OCI-LY7 (cell line): ENCODE measurements around the gene EVX2. TPM values are rescaled to one million over a fixed set of nuclear protein-coding genes. Genes with fewer than 3 reads are reported as not detected.

ENCODE experiments used
- BruUV-seq: library from RNA; stranded (reverse); fragments of 400-500 nt; replicated peaks from 2 replicates; lab custom pipeline; 2021; lab: Mats Ljungman, UMichigan
- CTCF ChIA-PET: fragments of 300-600 bp; sonication (Branson Sonifier 250); formaldehyde crosslinking; loops from one replicate; lab custom pipeline; 2022; ENCODE audit warnings: antibody characterized with exemption; ENCODE audit not compliant: unreplicated experiment; lab: Charles Lee
- POLR2A ChIA-PET: fragments of 300-600 bp; sonication (Branson Sonifier 250); formaldehyde crosslinking; loops from one replicate; lab custom pipeline; 2022; ENCODE audit warnings: antibody characterized with exemption; lab: Charles Lee
- DNase-seq: peaks from one replicate; pipeline ENCODE4 v3.0.0-alpha.2; 2015; ENCODE audit warnings: low spot score
- H2AFZ ChIP-seq: fragments of 200-600 bp; sonication (generic), shearing (Covaris generic); 2 replicates; pipeline ENCODE4 v1.6.1; 2014; ENCODE audit warnings: mild to moderate bottlenecking, antibody characterized with exemption, low read length, moderate library complexity
- H3K27ac ChIP-seq: fragments of 200-600 bp; sonication (generic); 2 replicates; pipeline ENCODE4 v1.5.1; 2014; ENCODE audit warnings: mixed run types, low read depth, mild to moderate bottlenecking, moderate library complexity, low read length, inconsistent platforms; ENCODE audit not compliant: poor library complexity, severe bottlenecking
- H3K36me3 ChIP-seq: fragments of 200-600 bp; sonication (generic); 2 replicates; pipeline ENCODE4 v1.6.1; 2014; ENCODE audit warnings: mild to moderate bottlenecking, antibody characterized with exemption, low read length, moderate library complexity, mixed read lengths; ENCODE audit not compliant: insufficient read depth
- H3K4me1 ChIP-seq: fragments of 200-600 bp; sonication (generic); 2 replicates; pipeline ENCODE4 v1.5.1; 2014; ENCODE audit warnings: mild to moderate bottlenecking, low read length; ENCODE audit not compliant: insufficient read depth, poor library complexity, severe bottlenecking
- H3K4me2 ChIP-seq: fragments of 200-600 bp; sonication (generic); 2 replicates; pipeline ENCODE4 v1.6.1; 2014; ENCODE audit warnings: mild to moderate bottlenecking, low read length
- H3K4me3 ChIP-seq: fragments of 200-600 bp; sonication (generic); 2 replicates; pipeline ENCODE4 v1.5.1; 2014; ENCODE audit warnings: mild to moderate bottlenecking, low read depth, low read length; ENCODE audit not compliant: poor library complexity, severe bottlenecking
- H3K79me2 ChIP-seq: fragments of 200-600 bp; sonication (generic); 2 replicates; pipeline ENCODE4 v1.6.1; 2016; ENCODE audit warnings: low read depth, mild to moderate bottlenecking, low read length, moderate library complexity, mixed read lengths; ENCODE audit not compliant: insufficient read depth
- H3K9me2 ChIP-seq: fragments of 200-600 bp; sonication (generic); 2 replicates; pipeline ENCODE4 v1.6.1; 2016; ENCODE audit warnings: mild to moderate bottlenecking, low read length, mixed read lengths; ENCODE audit not compliant: insufficient read depth
- H3K9me3 ChIP-seq: fragments of 200-600 bp; sonication (generic); 2 replicates; pipeline ENCODE4 v1.6.1; 2014; ENCODE audit warnings: mild to moderate bottlenecking, mixed run types, low read length, mixed read lengths
- H4K20me1 ChIP-seq: fragments of 200-600 bp; sonication (generic); 2 replicates; pipeline ENCODE4 v1.6.1; 2014; ENCODE audit warnings: mild to moderate bottlenecking, antibody characterized with exemption, low read length, moderate library complexity, mixed read lengths; ENCODE audit not compliant: insufficient read depth
- EZH2phosphoT487 ChIP-seq: fragments of 200-600 bp; sonication (generic); IDR thresholded peaks from 2 replicates; pipeline ENCODE4 v1.6.1; 2018; ENCODE audit warnings: low read depth, borderline replicate concordance, mild to moderate bottlenecking, mixed run types, antibody characterized with exemption, low read length, moderate library complexity, mixed read lengths
- intact Hi-C: fragments of 100-400 bp; cut with micrococcal nuclease; formaldehyde crosslinking; loops from one replicate; pipeline ENCODE4 v1.10.0; 2022; ENCODE audit not compliant: unreplicated experiment
- total RNA-seq, 2 experiments: library from RNA; depleted of rRNA in 1 of 2; stranded (reverse); fragments of >200 nt in 1 of 2; shearing (Covaris generic) in 1 of 2; gene quantifications; 2 replicates each; pipeline ENCODE4 v1.2.3, GENCODE V29; 2014 to 2022
- TF ChIP-seq, protein P1 (sequence below): fragments of 200-600 bp; sonication (generic); conservative IDR thresholded peaks from 2 replicates; pipeline ENCODE4 v1.5.1; 2014; ENCODE audit warnings: mild to moderate bottlenecking, antibody characterized with exemption, low read length, moderate library complexity, mixed read lengths

The EVX2 gene
- total RNA-seq, 2 experiments from 2014 or later = not detected

DNA sequence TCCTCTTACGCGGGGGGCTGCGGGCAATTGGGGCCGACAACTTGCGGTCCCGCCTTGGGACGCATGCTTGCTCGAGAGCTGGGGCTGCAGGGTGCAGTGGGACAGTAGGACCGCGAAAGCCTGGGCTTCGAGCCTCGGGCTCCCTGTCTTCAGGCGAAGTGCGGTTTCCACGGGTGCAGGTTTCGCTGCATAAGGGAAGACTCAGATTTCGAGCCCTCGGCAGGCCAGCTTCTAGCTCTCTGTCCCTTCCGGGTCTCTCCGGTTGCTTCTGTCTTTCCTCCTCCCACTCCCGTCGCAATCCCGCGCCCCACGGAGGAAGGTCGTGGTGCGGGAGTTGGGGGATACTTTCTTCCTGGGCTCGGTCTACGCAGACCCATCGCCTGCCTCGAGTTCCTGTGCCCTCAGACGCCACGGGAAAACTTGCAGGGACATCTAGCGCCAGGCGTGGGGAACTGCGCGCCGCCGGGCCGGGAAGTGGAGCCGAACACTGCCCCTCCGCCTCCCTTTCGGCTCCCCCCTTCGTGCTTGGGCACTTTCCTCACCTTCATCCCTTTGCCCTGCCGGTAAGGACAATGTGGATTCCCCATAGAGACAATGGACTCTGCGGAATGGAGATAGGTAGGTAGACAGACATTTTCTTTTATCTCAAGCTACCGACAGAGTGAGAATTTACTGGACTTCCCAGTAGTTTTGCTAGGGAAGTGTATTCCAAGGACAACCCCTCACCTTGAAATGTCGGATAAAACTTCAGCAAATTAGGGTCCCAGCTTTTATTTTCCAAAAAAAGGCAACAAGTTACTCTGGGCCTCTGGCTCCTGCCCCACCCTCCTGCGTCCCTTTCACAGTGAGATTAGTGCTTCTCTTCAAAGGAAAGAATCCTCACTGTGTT is 4.5 kb upstream of the EVX2 start:
- intact Hi-C loops = no loop called here
- ChIA-PET POLR2A (no interaction called here), CTCF (no interaction called here)
- no peaks in the 10 kb centered on the region for H3K36me3 ChIP-seq
- no peaks in the 10 kb centered on the region for H3K4me1 ChIP-seq
- H3K4me2 ChIP-seq = no peak overlapping the region
- H4K20me1 ChIP-seq = no peaks in the 10 kb centered on the region
- no peaks in the 10 kb centered on the region for H3K79me2 ChIP-seq
- H3K9me3 ChIP-seq = no peaks in the 10 kb centered on the region
- H2AFZ ChIP-seq = no peak overlapping the region
- TF ChIP-seq, protein P1, sequence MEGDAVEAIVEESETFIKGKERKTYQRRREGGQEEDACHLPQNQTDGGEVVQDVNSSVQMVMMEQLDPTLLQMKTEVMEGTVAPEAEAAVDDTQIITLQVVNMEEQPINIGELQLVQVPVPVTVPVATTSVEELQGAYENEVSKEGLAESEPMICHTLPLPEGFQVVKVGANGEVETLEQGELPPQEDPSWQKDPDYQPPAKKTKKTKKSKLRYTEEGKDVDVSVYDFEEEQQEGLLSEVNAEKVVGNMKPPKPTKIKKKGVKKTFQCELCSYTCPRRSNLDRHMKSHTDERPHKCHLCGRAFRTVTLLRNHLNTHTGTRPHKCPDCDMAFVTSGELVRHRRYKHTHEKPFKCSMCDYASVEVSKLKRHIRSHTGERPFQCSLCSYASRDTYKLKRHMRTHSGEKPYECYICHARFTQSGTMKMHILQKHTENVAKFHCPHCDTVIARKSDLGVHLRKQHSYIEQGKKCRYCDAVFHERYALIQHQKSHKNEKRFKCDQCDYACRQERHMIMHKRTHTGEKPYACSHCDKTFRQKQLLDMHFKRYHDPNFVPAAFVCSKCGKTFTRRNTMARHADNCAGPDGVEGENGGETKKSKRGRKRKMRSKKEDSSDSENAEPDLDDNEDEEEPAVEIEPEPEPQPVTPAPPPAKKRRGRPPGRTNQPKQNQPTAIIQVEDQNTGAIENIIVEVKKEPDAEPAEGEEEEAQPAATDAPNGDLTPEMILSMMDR = no peak
- TF ChIP-seq EZH2phosphoT487 = no peak
- no peak for DNase-seq
- H3K4me3 ChIP-seq = no peak overlapping the region
- H3K9me2 ChIP-seq = no peaks in the 10 kb centered on the region
- BruUV-seq = no TSS peak
- H3K27ac ChIP-seq = no peak overlapping the region

DNA sequence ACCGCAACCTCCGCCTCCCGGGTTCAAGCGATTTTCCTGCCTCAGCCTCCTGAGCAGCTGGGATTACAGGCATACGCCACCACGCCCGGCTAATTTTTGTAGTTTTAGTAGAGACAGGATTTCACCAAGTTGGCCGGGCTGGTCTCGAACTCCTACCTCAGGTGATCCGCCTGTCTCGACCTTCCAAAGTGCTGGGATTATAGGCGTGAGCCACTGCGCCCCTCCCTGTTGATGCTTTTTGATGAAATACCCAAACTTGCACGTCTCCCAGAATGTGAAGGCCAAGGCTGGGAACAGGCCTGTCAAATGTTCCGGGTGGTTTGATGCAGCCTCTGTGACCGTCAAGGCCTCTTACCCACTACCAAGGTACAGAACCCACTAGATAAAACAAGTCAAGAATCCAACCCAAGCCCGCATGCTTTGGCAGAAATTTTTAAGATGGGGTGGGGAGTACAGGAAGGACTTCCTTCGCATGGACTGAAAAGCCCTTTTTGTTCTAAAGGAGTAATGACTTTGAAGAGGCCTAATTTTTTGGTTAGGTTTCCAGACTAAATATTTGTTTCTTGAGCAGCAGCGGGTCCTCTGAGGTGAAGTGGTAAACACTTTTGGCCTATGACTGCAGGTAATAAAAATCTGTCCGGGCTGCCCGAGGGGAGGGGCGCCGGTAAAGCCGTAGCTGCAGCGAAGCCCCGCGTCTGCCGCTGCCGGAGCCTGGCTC is 3.7 kb upstream of the EVX2 start:
- no peak for TF ChIP-seq EZH2phosphoT487
- TF ChIP-seq, protein P1 = no peak
- ChIA-PET POLR2A (no interaction called here), CTCF (no interaction called here)
- no peak for DNase-seq
- Histone ChIP-seq H3K4me2 (no peak overlapping the region), H3K4me1 (no peaks in the 10 kb centered on the region), H3K4me3 (no peak overlapping the region), H4K20me1 (no peaks in the 10 kb centered on the region), H3K9me2 (no peaks in the 10 kb centered on the region), H3K36me3 (no peaks in the 10 kb centered on the region), H3K27ac (no peak overlapping the region), H3K9me3 (no peaks in the 10 kb centered on the region), H2AFZ (no peak overlapping the region), H3K79me2 (no peaks in the 10 kb centered on the region)
- intact Hi-C loops = no loop called here
- no TSS peak for BruUV-seq
